GM19438 (cell line): ENCODE data around the gene RAD51B.
"Not testable (repeated sequence)": the region's sequence is repeated elsewhere in the genome, so short reads cannot be mapped to it uniquely, and the experiment has no call there.

Experiments used
- ATAC-seq: cut with Tn5 transposase; IDR thresholded peaks from one replicate; pipeline ENCODE4 v1.9.1; 2021; ENCODE audit warnings: low read depth; ENCODE audit not compliant: unreplicated experiment

Gene RAD51B

GRCh38 chr14:68160779-68161546 is 341.4 kb downstream of the RAD51B start:
- ATAC-seq: no peak

GRCh38 chr14:68162887-68163286 is 343.3 kb downstream of the RAD51B start:
- ATAC-seq: no peak

GRCh38 chr14:68164711-68165113 is 345.1 kb downstream of the RAD51B start:
- ATAC-seq: no peak

GRCh38 chr14:68165274-68165843 is 345.8 kb downstream of the RAD51B start:
- no peak for ATAC-seq

- ATAC-seq: no peak
Measured at GRCh38 chr14:68166731-68167382, 347.3 kb downstream of the RAD51B start.

- ATAC-seq: no peak
Measured at GRCh38 chr14:68167383-68168087, 348.0 kb downstream of the RAD51B start.

- no peak for ATAC-seq
Measured at GRCh38 chr14:68168460-68169109, 349.0 kb downstream of the RAD51B start.

- ATAC-seq: no peak
Measured at GRCh38 chr14:68172216-68172615, 352.6 kb downstream of the RAD51B start.

GRCh38 chr14:68172627-68173026 is 353.0 kb downstream of the RAD51B start:
- no peak for ATAC-seq

- ATAC-seq: no peak
Measured at GRCh38 chr14:68173227-68173972, 353.8 kb downstream of the RAD51B start.

GRCh38 chr14:68174446-68174845 is 354.9 kb downstream of the RAD51B start:
- no peak for ATAC-seq

GRCh38 chr14:68176687-68177086 is 357.1 kb downstream of the RAD51B start:
- ATAC-seq: no peak

- no peak for ATAC-seq
Measured at GRCh38 chr14:68177728-68178127, 358.1 kb downstream of the RAD51B start.

- ATAC-seq: no peak
Measured at GRCh38 chr14:68178282-68178681, 358.7 kb downstream of the RAD51B start.

- ATAC-seq: no peak
Measured at GRCh38 chr14:68181519-68182326, 362.1 kb downstream of the RAD51B start.

- no peak for ATAC-seq
Measured at GRCh38 chr14:68182492-68182891, 362.9 kb downstream of the RAD51B start.

- ATAC-seq: not testable (repeated sequence)
Measured at GRCh38 chr14:68186500-68187276, 367.1 kb downstream of the RAD51B start.

- no peak for ATAC-seq
Measured at GRCh38 chr14:68188174-68188573, 368.6 kb downstream of the RAD51B start.
